ENCODE data around the gene REL. TPM values are rescaled to one million over a fixed set of nuclear protein-coding genes. Genes with fewer than 3 reads are reported as not detected.

The REL gene
- total RNA-seq, 1 experiment from 2014 or later: 11.5 TPM

- no peak overlapping the region for H3K27ac ChIP-seq (ENCODE audit: low read depth, low read length, poor library complexity, severe bottlenecking)
- TF ChIP-seq EZH2 (IDR thresholded peaks at IDR 0.05; ENCODE audit: borderline replicate concordance, low read depth, low read length, poor library complexity, severe bottlenecking) (no peak), CTCF (conservative IDR thresholded peaks at IDR 0.05; ENCODE audit: low read depth, low read length) (no peak)
These were observed 93.3 kb downstream of the REL start for GRCh38 chr2:60974652-60975051.

More at GRCh38 chr2:60974652-60975051, 93.3 kb downstream of the REL start:
- CTCF ChIA-PET: no interaction called here
- POLR2A ChIA-PET (ENCODE audit: low non-redundant PET): no interaction called here
- Histone ChIP-seq H3K36me3 (ENCODE audit: insufficient read depth, low read length, poor library complexity, severe bottlenecking) (no peaks in the 10 kb centered on the region), H3K4me3 (ENCODE audit: low read depth, low read length, poor library complexity, severe bottlenecking) (no peak overlapping the region), H3K4me1 (ENCODE audit: insufficient read depth, low read length, poor library complexity, severe bottlenecking) (no peaks in the 10 kb centered on the region), H3K9me3 (ENCODE audit: low read depth, low read length, poor library complexity, severe bottlenecking) (no peaks in the 10 kb centered on the region), H3K27me3 (replicated peaks; ENCODE audit: insufficient read depth, low read depth, low read length, poor library complexity) (no peaks in the 10 kb centered on the region)
- DNase-seq (ENCODE audit: low spot score): no peak
- no TSS peak for BruUV-seq (replicated peaks)
- intact Hi-C loops (cut with micrococcal nuclease; ENCODE audit: unreplicated experiment): no loop called here

Other genes with a start within 250 kb of the REL start
- gene PAPOLG, start 125.3 kb upstream of the REL start, total RNA-seq (2021): 15.2 and 17.4 TPM in 2 replicates
- 20.7 and 22.5 TPM in 2 replicates for gene PEX13, start 136.1 kb downstream of the REL start, total RNA-seq (2021)
- 4.2 and 5.2 TPM in 2 replicates for gene PUS10, start 136.7 kb downstream of the REL start, total RNA-seq (2021)
- gene SANBR, start 184.3 kb downstream of the REL start, total RNA-seq (2021): 12.1 and 15.5 TPM in 2 replicates

Measured in A673 (cell line).